PC-9 (cell line): ENCODE data around the gene BCL11B. TPM values are rescaled to one million over a fixed set of nuclear protein-coding genes. Genes with fewer than 3 reads are reported as not detected.

ENCODE experiments used
- BruUV-seq: library from RNA; stranded (reverse); fragments of 400-500 nt; replicated peaks from 2 replicates; lab custom pipeline; 2021; lab: Mats Ljungman, UMichigan
- CTCF ChIA-PET: fragments of 300-600 bp; sonication (Branson Sonifier 250); formaldehyde crosslinking; loops from one replicate; lab custom pipeline; 2022; ENCODE audit warnings: antibody characterized with exemption; lab: Charles Lee
- POLR2A ChIA-PET: fragments of 300-600 bp; sonication (Branson Sonifier 250); formaldehyde crosslinking; loops from one replicate; lab custom pipeline; 2022; ENCODE audit warnings: antibody characterized with exemption; ENCODE audit not compliant: unreplicated experiment; lab: Charles Lee
- DNase-seq, 2 experiments: peaks; one replicate each; pipeline versions ENCODE4 v3.0.0 to v3.0.0-alpha.2; 2015 to 2022; ENCODE audit warnings: mixed read lengths in 1 of 2
- H2AFZ ChIP-seq: fragments of 200-600 bp; sonication (generic); 2 replicates; pipeline ENCODE4 v1.8.1; 2017; ENCODE audit warnings: antibody characterized with exemption
- H3F3A ChIP-seq: fragments of 200-600 bp; sonication (generic); 2 replicates; pipeline ENCODE4 v1.8.1; 2017; ENCODE audit warnings: antibody characterized with exemption, mild to moderate bottlenecking, low read depth; ENCODE audit not compliant: insufficient read depth
- H3K27ac ChIP-seq: fragments of 200-600 bp; sonication (generic); 2 replicates; pipeline ENCODE4 v1.6.1; 2016; ENCODE audit warnings: mixed run types
- H3K27me3 ChIP-seq: fragments of 200-600 bp; sonication (generic); 2 replicates; pipeline ENCODE4 v1.6.1; 2016; ENCODE audit warnings: low read depth, mixed run types; ENCODE audit not compliant: insufficient read depth
- H3K36me3 ChIP-seq: fragments of 200-600 bp; sonication (generic); 2 replicates; pipeline ENCODE4 v1.6.1; 2016; ENCODE audit warnings: low read depth, mixed run types
- H3K4me1 ChIP-seq: fragments of 200-600 bp; sonication (generic); replicated peaks from 2 replicates; pipeline ENCODE4 v1.6.1; 2016; ENCODE audit warnings: mixed run types; ENCODE audit not compliant: insufficient read depth
- H3K4me2 ChIP-seq: fragments of 200-600 bp; sonication (generic); 2 replicates; pipeline ENCODE4 v1.6.1; 2017; ENCODE audit warnings: mixed run types
- H3K4me3 ChIP-seq: fragments of 200-600 bp; sonication (generic); 2 replicates; pipeline ENCODE4 v1.6.1; 2016; ENCODE audit warnings: mixed run types
- H3K79me2 ChIP-seq: fragments of 200-600 bp; sonication (generic); 2 replicates; pipeline ENCODE4 v1.6.1; 2017; ENCODE audit warnings: low read depth, mixed run types
- H3K9me2 ChIP-seq: fragments of 200-600 bp; sonication (generic); 2 replicates; pipeline ENCODE4 v1.8.1; 2017; ENCODE audit warnings: mild to moderate bottlenecking; ENCODE audit not compliant: insufficient read depth
- H3K9me3 ChIP-seq: fragments of 200-600 bp; sonication (generic); 2 replicates; pipeline ENCODE4 v1.8.1; 2016; ENCODE audit warnings: low read depth; ENCODE audit not compliant: insufficient read depth
- H4K20me1 ChIP-seq: fragments of 200-600 bp; sonication (generic); 2 replicates; pipeline ENCODE4 v1.8.1; 2017; ENCODE audit not compliant: insufficient read depth
- CTCF ChIP-seq: fragments of 200-600 bp; sonication (generic); conservative IDR thresholded peaks from 2 replicates; pipeline ENCODE4 v1.6.1; 2017; ENCODE audit warnings: mixed run types, antibody characterized with exemption, mild to moderate bottlenecking, moderate library complexity
- EZH2 ChIP-seq: fragments of 200-600 bp; sonication (generic); IDR thresholded peaks from 2 replicates; pipeline ENCODE4 v1.8.0; 2017; ENCODE audit warnings: antibody characterized with exemption, low read depth
- intact Hi-C: fragments of 100-400 bp; cut with micrococcal nuclease; formaldehyde crosslinking; loops from one replicate; pipeline ENCODE4 v1.10.0; 2022; ENCODE audit not compliant: unreplicated experiment
- total RNA-seq: library from RNA; stranded (reverse); gene quantifications from 2 replicates; pipeline ENCODE4 v1.2.3, GENCODE V29; 2021

Gene BCL11B
- total RNA-seq, 1 experiment from 2014 or later, result not detected

DNA sequence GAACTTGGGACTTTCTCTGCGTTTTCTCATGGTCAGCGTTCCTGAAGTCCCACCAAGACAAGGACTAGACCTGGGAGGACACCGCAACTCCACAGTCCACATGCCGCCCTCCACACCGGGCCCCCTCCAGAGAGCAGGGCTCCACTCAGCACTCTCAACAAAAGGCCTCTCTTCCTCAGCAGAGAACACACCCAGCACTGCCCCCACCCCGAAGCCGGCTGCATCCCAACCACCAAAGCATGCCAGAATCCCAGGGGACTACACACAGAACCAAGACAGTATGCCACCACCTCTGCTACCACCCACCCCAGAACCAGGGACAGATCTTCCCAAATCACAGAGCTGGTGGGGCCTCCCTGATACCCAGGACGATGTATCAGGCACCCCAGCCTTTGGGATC lies 88.3 kb downstream of the BCL11B start:
- no peak overlapping the region for H2AFZ ChIP-seq
- no peaks in the 10 kb centered on the region for H3K36me3 ChIP-seq
- CTCF ChIA-PET, result no interaction called here
- no peaks in the 10 kb centered on the region for H3K79me2 ChIP-seq
- no peaks in the 10 kb centered on the region for H3K9me2 ChIP-seq
- DNase-seq, result no peak
- no TSS peak for BruUV-seq
- POLR2A ChIA-PET, result no interaction called here
- H3K27me3 ChIP-seq, result peaks cover 76% of the 10 kb centered on the region
- H3K4me2 ChIP-seq, result no peak overlapping the region
- no peaks in the 10 kb centered on the region for H3K4me1 ChIP-seq
- H4K20me1 ChIP-seq, result no peaks in the 10 kb centered on the region
- H3F3A ChIP-seq, result no peaks in the 10 kb centered on the region
- no peaks in the 10 kb centered on the region for H3K9me3 ChIP-seq
- no peak overlapping the region for H3K4me3 ChIP-seq
- no peak overlapping the region for H3K27ac ChIP-seq
- TF ChIP-seq CTCF, result no peak
- no peak for TF ChIP-seq EZH2
- intact Hi-C loops, result no loop called here

GRCh38 chr14:99183311-99183710 lies 88.7 kb downstream of the BCL11B start:
- Histone ChIP-seq H3K27ac (no peak overlapping the region), H3K36me3 (no peaks in the 10 kb centered on the region), H3K4me2 (no peak overlapping the region), H3K9me3 (no peaks in the 10 kb centered on the region), H3K27me3 (peaks cover 79% of the 10 kb centered on the region), H2AFZ (no peak overlapping the region), H3K79me2 (no peaks in the 10 kb centered on the region), H4K20me1 (no peaks in the 10 kb centered on the region), H3K9me2 (no peaks in the 10 kb centered on the region), H3K4me3 (no peak overlapping the region), H3F3A (no peaks in the 10 kb centered on the region), H3K4me1 (no peaks in the 10 kb centered on the region)
- BruUV-seq, result no TSS peak
- intact Hi-C loops, result no loop called here
- DNase-seq, result no peak
- ChIA-PET CTCF (no interaction called here), POLR2A (no interaction called here)
- TF ChIP-seq EZH2, result no peak
- no peak for TF ChIP-seq CTCF

DNA sequence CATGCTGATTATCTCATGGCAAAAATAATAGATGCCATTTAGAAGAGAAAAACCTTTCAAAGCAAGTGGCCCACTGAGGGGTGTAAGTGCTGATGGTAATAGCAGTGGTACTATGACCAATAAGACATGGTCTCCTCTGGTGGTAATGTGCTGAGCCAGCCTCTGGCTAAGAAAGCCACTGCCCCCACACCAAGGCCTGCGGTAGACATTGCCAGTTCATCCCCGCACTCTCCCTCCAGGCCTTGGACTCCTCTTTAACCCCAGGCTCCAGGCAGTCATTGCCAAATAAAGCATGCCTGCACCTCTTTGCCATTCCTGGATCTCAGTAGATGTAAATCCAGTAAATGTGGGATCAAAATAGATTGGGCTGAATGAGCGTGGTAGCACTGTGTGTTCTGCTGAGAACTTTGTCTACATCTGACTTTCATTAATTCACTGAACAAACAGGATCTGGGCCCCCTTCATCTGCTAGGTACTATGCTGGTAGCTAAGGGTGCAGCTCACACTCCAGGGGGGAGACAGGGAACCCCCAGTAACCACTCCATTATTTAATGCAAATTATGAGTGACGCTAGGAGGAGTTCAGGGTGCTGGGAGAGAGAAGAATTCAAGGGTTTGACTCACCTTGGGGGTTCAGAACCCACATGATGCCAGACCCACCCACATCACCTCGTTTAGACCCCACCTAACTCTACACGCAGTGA lies 89.3 kb downstream of the BCL11B start:
- no peak overlapping the region for H3K4me3 ChIP-seq
- no peaks in the 10 kb centered on the region for H3K36me3 ChIP-seq
- H4K20me1 ChIP-seq, result no peaks in the 10 kb centered on the region
- CTCF ChIA-PET, result no interaction called here
- BruUV-seq, result no TSS peak
- H3K9me2 ChIP-seq, result no peaks in the 10 kb centered on the region
- TF ChIP-seq CTCF, result no peak
- no peak for TF ChIP-seq EZH2
- no peak for DNase-seq
- H3K79me2 ChIP-seq, result no peaks in the 10 kb centered on the region
- H3F3A ChIP-seq, result no peaks in the 10 kb centered on the region
- H3K4me2 ChIP-seq, result no peak overlapping the region
- H2AFZ ChIP-seq, result no peak overlapping the region
- POLR2A ChIA-PET, result no interaction called here
- peaks cover 78% of the 10 kb centered on the region for H3K27me3 ChIP-seq
- no peak overlapping the region for H3K27ac ChIP-seq
- intact Hi-C loops, result no loop called here
- no peaks in the 10 kb centered on the region for H3K4me1 ChIP-seq
- H3K9me3 ChIP-seq, result no peaks in the 10 kb centered on the region
